GM21717 (cell line): ENCODE measurements around the gene HES1.
"Not testable (repeated sequence)": the region's sequence is repeated elsewhere in the genome, so short reads cannot be mapped to it uniquely, and the experiment has no call there.

Experiments used
- ATAC-seq: cut with Tn5 transposase; IDR thresholded peaks from one replicate; pipeline ENCODE4 v1.9.1; 2021; ENCODE audit warnings: mild to moderate bottlenecking, moderate library complexity; ENCODE audit not compliant: unreplicated experiment

The HES1 gene

GRCh38 chr3:194124193-194124592, 11.8 kb upstream of the HES1 start:
- ATAC-seq: no peak

GRCh38 chr3:194125442-194125841, 10.5 kb upstream of the HES1 start:
- no peak for ATAC-seq

GRCh38 chr3:194126790-194127189, 9.2 kb upstream of the HES1 start:
- no peak for ATAC-seq

GRCh38 chr3:194128202-194128918, 7.6 kb upstream of the HES1 start:
- no peak for ATAC-seq

GRCh38 chr3:194128919-194129295, 7.0 kb upstream of the HES1 start:
- not testable (repeated sequence) for ATAC-seq

- no peak for ATAC-seq
These were observed 6.3 kb upstream of the HES1 start for GRCh38 chr3:194129581-194130133.

GRCh38 chr3:194130188-194130587, 5.8 kb upstream of the HES1 start:
- no peak for ATAC-seq

GRCh38 chr3:194130807-194131589, 5.0 kb upstream of the HES1 start:
- ATAC-seq: peak; percentile 40

GRCh38 chr3:194132465-194133286, 3.3 kb upstream of the HES1 start:
- ATAC-seq: no peak

GRCh38 chr3:194133661-194134230, 2.2 kb upstream of the HES1 start:
- no peak for ATAC-seq

- ATAC-seq: peak; percentile 13
These were observed 1.7 kb upstream of the HES1 start for GRCh38 chr3:194134231-194134756.

GRCh38 chr3:194134757-194135515, 1.0 kb upstream of the HES1 start:
- ATAC-seq: peak; percentile 40

- no peak for ATAC-seq
These were observed 487 bp upstream of the HES1 start for GRCh38 chr3:194135516-194135805.

- no peak for ATAC-seq
These were observed 615 bp downstream of the HES1 start for GRCh38 chr3:194136519-194137007.

- no peak for ATAC-seq
These were observed 1.1 kb downstream of the HES1 start for GRCh38 chr3:194137008-194137505.

- peak; percentile 23 for ATAC-seq
These were observed 1.8 kb downstream of the HES1 start for GRCh38 chr3:194137506-194138474.

GRCh38 chr3:194138732-194139070, 2.8 kb downstream of the HES1 start:
- ATAC-seq: no peak

- no peak for ATAC-seq
These were observed 3.3 kb downstream of the HES1 start for GRCh38 chr3:194139071-194139813.
